Tibial artery (tissue), 4 donors: ENCODE data around the gene SOX5.
"Not testable (repeated sequence)": the region's sequence is repeated elsewhere in the genome, so short reads cannot be mapped to it uniquely, and the experiment has no call there.

Source experiments
- DNase-seq, 2 donors: peaks; one replicate each; pipeline ENCODE4 v3.0.0-alpha.2; 2019
- H3K27ac ChIP-seq, 2 donors: fragments of 200-600 bp; sonication (generic) in 1 of 2; 1 replicate in 1 of 2; 2 replicates in 1 of 2; pipeline ENCODE4 v1.5.1; 2018 to 2019; ENCODE audit warnings: mild to moderate bottlenecking in 1 of 2
- H3K27me3 ChIP-seq, 2 donors: fragments of 200-600 bp; sonication (generic) in 1 of 2; one replicate each; pipeline versions ENCODE4 v1.5.1 to v1.6.0; 2016 to 2019
- H3K36me3 ChIP-seq, 3 donors: fragments of 200-600 bp; sonication (generic) in 2 of 3; one replicate each; pipeline ENCODE4 v1.5.1; 2016 to 2019; ENCODE audit warnings: mild to moderate bottlenecking in 2 of 3
- H3K4me1 ChIP-seq, 4 donors: fragments of 200-600 bp; sonication (generic) in 2 of 4; 1 replicate in 3 of 4; 2 replicates in 1 of 4; pipeline ENCODE4 v1.5.1; 2016 to 2019
- H3K4me3 ChIP-seq, 2 donors: fragments of 200-600 bp; sonication (generic) in 1 of 2; 1 replicate in 1 of 2; 2 replicates in 1 of 2; pipeline ENCODE4 v1.5.1; 2018 to 2019; ENCODE audit warnings: mild to moderate bottlenecking in 2 of 2
- H3K9me3 ChIP-seq, 3 donors: fragments of 200-600 bp; sonication (generic) in 1 of 3; one replicate each; pipeline ENCODE4 v1.5.1; 2016 to 2019
- CTCF ChIP-seq, 2 experiments: fragments of 200-600 bp in 1 of 2; fragments of 450-650 bp in 1 of 2; IDR thresholded peaks; one replicate each; pipeline ENCODE4 v1.5.1; 2017 to 2019; ENCODE audit warnings: antibody characterized with exemption in 2 of 2, mild to moderate bottlenecking in 1 of 2, moderate library complexity in 1 of 2
- intact Hi-C: fragments of 100-400 bp; cut with DNase I; formaldehyde crosslinking; loops from one replicate; pipeline ENCODE4 v1.15.0; 2023; ENCODE audit warnings: low total_unique reads

Gene SOX5

DNA sequence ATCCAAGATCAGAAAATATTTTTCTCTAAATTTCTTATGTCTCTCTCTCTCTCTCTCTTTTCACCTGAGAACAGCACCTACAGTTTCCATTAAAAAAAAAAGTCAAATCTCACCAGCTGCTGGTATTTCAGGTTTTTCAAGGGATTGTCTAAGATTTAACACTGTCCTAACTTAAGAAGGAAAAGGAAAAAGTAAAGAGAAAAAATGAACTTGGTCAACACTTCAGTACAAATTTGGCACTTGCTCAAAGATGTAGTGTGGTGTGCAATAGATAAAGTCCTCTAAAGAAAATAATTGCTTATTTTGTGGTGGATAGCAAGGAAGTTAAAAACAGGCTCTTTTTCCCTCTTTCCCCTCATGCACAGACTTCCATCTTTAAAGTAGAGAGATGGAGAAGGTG lies 416.2 kb downstream of the SOX5 start:
- no peaks in the 10 kb centered on the region for H3K27me3 ChIP-seq
- DNase-seq, result no peak
- H3K4me1 ChIP-seq, result peaks cover 0 to 10% (median 2%) of the 10 kb centered on the region in 4 donors
- intact Hi-C loops, result no loop called here
- no peak overlapping the region for H3K4me3 ChIP-seq
- no peak overlapping the region for H3K27ac ChIP-seq
- no peak for TF ChIP-seq CTCF (IDR thresholded peaks at IDR 0.05)
- H3K36me3 ChIP-seq, result peaks cover 0 to 5% (median 0%) of the 10 kb centered on the region in 3 donors
- H3K9me3 ChIP-seq, result no peaks in the 10 kb centered on the region

- no peaks in the 10 kb centered on the region for H3K27me3 ChIP-seq
- no peaks in the 10 kb centered on the region for H3K36me3 ChIP-seq
- H3K4me3 ChIP-seq, result no peak overlapping the region
- intact Hi-C loops, result no loop called here
- DNase-seq, result no peak
- H3K9me3 ChIP-seq, result peaks cover 0 to 3% (median 0%) of the 10 kb centered on the region in 3 donors
- H3K4me1 ChIP-seq, result peaks cover 0 to 8% (median 3%) of the 10 kb centered on the region in 4 donors
- TF ChIP-seq CTCF (IDR thresholded peaks at IDR 0.05), result no peak
- no peak overlapping the region for H3K27ac ChIP-seq
Measured at GRCh38 chr12:23528316-23528715, 421.2 kb downstream of the SOX5 start.

DNA sequence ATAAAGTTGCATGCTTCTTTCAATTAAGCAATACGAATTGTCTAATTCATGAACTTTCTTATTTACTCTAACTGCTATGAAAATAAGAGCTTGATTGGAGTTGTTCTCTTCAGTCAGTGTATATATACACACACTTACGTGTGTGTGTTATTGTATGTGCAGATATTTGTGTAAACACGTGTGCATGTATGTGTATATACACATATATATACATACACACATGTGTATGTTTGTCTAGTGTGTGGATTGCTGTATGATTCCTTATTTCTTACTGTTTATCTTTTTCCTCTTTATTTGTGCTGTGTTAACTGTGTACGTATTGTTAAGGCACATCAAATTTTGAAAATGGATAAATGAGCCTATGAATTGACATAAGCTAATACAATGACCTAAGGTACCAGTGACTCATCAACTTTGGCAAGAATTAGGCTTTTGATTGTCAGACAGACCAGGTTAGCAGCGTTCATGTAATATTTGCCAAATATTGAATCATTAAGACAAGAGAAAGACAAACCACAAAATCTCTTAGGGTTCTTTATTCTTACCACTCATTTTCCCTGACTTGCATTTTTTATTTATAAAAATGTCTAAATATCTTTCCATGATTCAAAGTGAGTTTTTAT lies 423.9 kb downstream of the SOX5 start:
- no peak for TF ChIP-seq CTCF (IDR thresholded peaks at IDR 0.05)
- DNase-seq, result no peak
- Histone ChIP-seq H3K9me3 (peaks cover 0 to 7% (median 0%) of the 10 kb centered on the region in 3 donors), H3K27me3 (no peaks in the 10 kb centered on the region), H3K36me3 (no peaks in the 10 kb centered on the region), H3K27ac (no peak overlapping the region), H3K4me1 (peaks cover 0 to 5% (median 2%) of the 10 kb centered on the region in 4 donors), H3K4me3 (no peak overlapping the region)
- intact Hi-C loops, result no loop called here

DNA sequence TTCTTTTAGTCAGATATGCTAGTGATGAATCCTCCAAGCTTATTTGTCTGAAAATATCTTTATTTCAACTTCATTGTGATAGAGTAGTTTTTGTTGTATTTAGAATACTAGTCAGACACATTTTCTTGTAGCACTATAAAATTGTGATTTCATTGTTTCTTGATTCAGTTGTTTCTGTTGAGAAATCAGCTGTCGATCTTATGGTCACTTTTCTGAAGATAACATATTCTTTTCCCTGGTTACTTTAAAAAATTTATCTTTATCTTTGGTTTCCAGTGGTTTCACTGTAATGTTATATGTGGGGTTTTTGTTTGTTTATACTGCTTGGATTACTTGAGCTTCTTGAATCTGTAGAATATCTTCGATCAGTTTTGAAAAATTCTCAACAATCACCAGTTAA lies 426.1 kb downstream of the SOX5 start:
- Histone ChIP-seq H3K27me3 (no peaks in the 10 kb centered on the region), H3K4me3 (no peak overlapping the region), H3K27ac (no peak overlapping the region), H3K36me3 (no peaks in the 10 kb centered on the region), H3K4me1 (peaks cover 0 to 5% (median 2%) of the 10 kb centered on the region in 4 donors), H3K9me3 (peaks cover 0 to 7% (median 0%) of the 10 kb centered on the region in 3 donors)
- intact Hi-C loops, result no loop called here
- TF ChIP-seq CTCF (IDR thresholded peaks at IDR 0.05), result no peak
- no peak for DNase-seq

GRCh38 chr12:23519444-23519843 lies 430.0 kb downstream of the SOX5 start:
- intact Hi-C loops, H3K4me1 ChIP-seq, H3K27me3 ChIP-seq, H3K4me3 ChIP-seq, H3K36me3 ChIP-seq, H3K9me3 ChIP-seq, H3K27ac ChIP-seq, DNase-seq: not testable (repeated sequence)

DNA sequence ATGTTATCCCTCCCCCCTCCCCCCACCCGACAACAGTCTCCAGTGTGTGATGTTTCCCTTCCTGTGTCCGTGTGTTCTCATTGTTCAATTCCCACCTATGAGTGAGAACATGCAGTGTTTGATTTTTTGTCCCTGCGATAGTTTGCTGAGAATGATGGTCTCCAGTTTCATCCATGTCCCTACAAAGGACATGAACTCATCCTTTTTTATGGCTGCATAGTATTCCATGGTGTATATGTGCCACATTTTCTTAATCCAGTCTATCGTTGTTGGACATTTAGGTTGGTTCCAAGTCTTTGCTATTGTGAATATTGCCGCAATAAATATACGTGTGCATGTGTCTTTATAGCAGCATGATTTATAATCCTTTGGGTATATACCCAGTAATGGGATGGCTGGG lies 433.7 kb downstream of the SOX5 start:
- DNase-seq, H3K36me3 ChIP-seq, H3K9me3 ChIP-seq, intact Hi-C loops, H3K27ac ChIP-seq, H3K4me3 ChIP-seq, H3K4me1 ChIP-seq, H3K27me3 ChIP-seq: not testable (repeated sequence)

DNA sequence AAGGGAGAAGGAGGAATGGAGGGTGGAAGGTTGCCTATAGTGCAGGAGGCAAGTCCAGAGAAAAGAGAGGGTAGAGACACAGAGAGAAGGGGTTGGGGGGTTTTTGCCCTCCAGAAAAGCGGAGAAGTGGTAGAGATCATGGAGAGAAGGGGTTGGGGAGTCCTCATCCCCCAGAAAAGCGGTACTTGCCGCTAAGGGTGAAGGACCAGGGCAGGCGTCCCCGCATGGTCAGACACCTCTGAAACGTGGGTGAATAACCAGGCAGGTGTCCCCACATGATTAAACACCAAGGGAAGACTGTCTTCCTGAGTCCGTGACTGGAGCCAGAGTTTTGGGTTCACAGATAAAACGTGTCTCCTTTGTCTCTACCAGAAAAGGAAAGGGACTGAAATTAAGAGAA lies 439.0 kb downstream of the SOX5 start:
- no peak overlapping the region for H3K27ac ChIP-seq
- H3K4me1 ChIP-seq, result no peaks in the 10 kb centered on the region
- H3K9me3 ChIP-seq, result peaks cover 0 to 4% (median 0%) of the 10 kb centered on the region in 3 donors
- TF ChIP-seq CTCF (IDR thresholded peaks at IDR 0.05), result no peak
- H3K27me3 ChIP-seq, result no peaks in the 10 kb centered on the region
- no peak for DNase-seq
- intact Hi-C loops, result no loop called here
- no peak overlapping the region for H3K4me3 ChIP-seq
- H3K36me3 ChIP-seq, result no peaks in the 10 kb centered on the region

DNA sequence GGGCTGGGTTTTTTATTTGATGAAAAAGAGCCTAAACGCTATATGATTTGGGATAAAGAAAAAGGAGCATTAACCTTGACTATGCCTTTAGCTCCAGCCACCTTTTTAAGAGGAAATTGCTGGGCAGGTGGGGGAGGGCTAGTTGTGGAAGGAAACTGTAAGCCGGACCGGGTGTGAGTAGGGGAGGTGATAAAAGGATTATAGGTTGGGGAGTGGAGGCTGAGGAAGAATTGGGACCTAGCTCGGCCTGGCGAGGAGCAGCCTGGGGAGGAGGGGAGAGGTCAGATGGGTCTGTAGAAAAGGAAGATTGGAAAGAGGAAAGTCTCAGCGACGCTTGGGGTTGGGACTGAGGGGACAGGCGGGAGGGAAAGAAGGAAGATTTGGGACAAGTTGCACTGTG lies 439.6 kb downstream of the SOX5 start:
- DNase-seq, H3K27ac ChIP-seq, H3K36me3 ChIP-seq, H3K4me3 ChIP-seq, H3K9me3 ChIP-seq, intact Hi-C loops, H3K27me3 ChIP-seq, H3K4me1 ChIP-seq: not testable (repeated sequence)

GRCh38 chr12:23507785-23508184 lies 441.7 kb downstream of the SOX5 start:
- intact Hi-C loops, result not testable (repeated sequence)

More at GRCh38 chr12:23507785-23508184, 441.7 kb downstream of the SOX5 start:
- H3K27ac ChIP-seq, DNase-seq, H3K4me3 ChIP-seq, H3K9me3 ChIP-seq, H3K27me3 ChIP-seq, H3K36me3 ChIP-seq, H3K4me1 ChIP-seq: not testable (repeated sequence)
